GM21360 (cell line): Measurements from ENCODE around the gene ANXA1.

Experiments
- ATAC-seq: cut with Tn5 transposase; IDR thresholded peaks from one replicate; pipeline ENCODE4 v1.9.1; 2021; ENCODE audit warnings: mild to moderate bottlenecking, moderate library complexity; ENCODE audit not compliant: unreplicated experiment

ANXA1 gene

GRCh38 chr9:73200694-73201452 lies 49.2 kb downstream of the ANXA1 start:
- ATAC-seq: no peak

- ATAC-seq: no peak
Measured at GRCh38 chr9:73202980-73203379, 51.3 kb downstream of the ANXA1 start.

GRCh38 chr9:73204936-73205335 lies 53.3 kb downstream of the ANXA1 start:
- ATAC-seq: no peak

GRCh38 chr9:73206851-73207250 lies 55.2 kb downstream of the ANXA1 start:
- ATAC-seq: no peak

GRCh38 chr9:73210886-73211666 lies 59.4 kb downstream of the ANXA1 start:
- ATAC-seq: no peak

GRCh38 chr9:73213300-73213699 lies 61.6 kb downstream of the ANXA1 start:
- ATAC-seq: no peak

GRCh38 chr9:73215249-73215648 lies 63.6 kb downstream of the ANXA1 start:
- no peak for ATAC-seq

- no peak for ATAC-seq
Measured at GRCh38 chr9:73216100-73216499, 64.4 kb downstream of the ANXA1 start.
